Upper lobe of left lung (tissue), 6 donors: Measurements from ENCODE around the gene WDR83. TPM values are rescaled to one million over a fixed set of nuclear protein-coding genes. Genes with fewer than 3 reads are reported as not detected.

ENCODE experiments used
- ATAC-seq, 2 donors: fragments of 200-7000 bp; cut with Tn5 transposase; one replicate each; pipeline ENCODE4 v1.9.1; 2022; ENCODE audit warnings: mild to moderate bottlenecking in 2 of 2, moderate library complexity in 2 of 2; ENCODE audit not compliant: low FRiP score in 2 of 2
- DNase-seq, 2 donors: peaks; one replicate each; pipeline ENCODE4 v3.0.0-alpha.2; 2019 to 2020
- H3K27ac ChIP-seq, 4 donors: fragments of 200-600 bp; sonication (generic); one replicate each; pipeline ENCODE4 v1.5.1; 2016 to 2019
- H3K27me3 ChIP-seq, 4 donors: fragments of 200-600 bp; sonication (generic); one replicate each; pipeline ENCODE4 v1.5.1; 2017 to 2019
- H3K36me3 ChIP-seq, 4 donors: fragments of 200-600 bp; sonication (generic); one replicate each; pipeline ENCODE4 v1.5.1; 2016 to 2019
- H3K4me1 ChIP-seq, 4 donors: fragments of 200-600 bp; sonication (generic); one replicate each; pipeline ENCODE4 v1.5.1; 2018 to 2019
- H3K4me3 ChIP-seq, 4 donors: fragments of 200-600 bp; sonication (generic); one replicate each; pipeline ENCODE4 v1.5.1; 2017 to 2019; ENCODE audit warnings: mild to moderate bottlenecking in 2 of 4, moderate library complexity in 1 of 4
- H3K9me3 ChIP-seq, 4 donors: fragments of 200-600 bp; sonication (generic); one replicate each; pipeline ENCODE4 v1.5.1; 2018 to 2019
- CTCF ChIP-seq, 6 experiments: fragments of 450-650 bp in 4 of 6; fragments of 200-600 bp in 2 of 6; sonication (generic) in 2 of 6; IDR thresholded peaks; one replicate each; pipeline ENCODE4 v1.5.1; 2016 to 2019; ENCODE audit warnings: antibody characterized with exemption in 6 of 6
- EP300 ChIP-seq, 4 donors: sonication (generic); formaldehyde crosslinking; IDR thresholded peaks; one replicate each; pipeline ENCODE4 v1.5.1; 2017; ENCODE audit warnings: antibody characterized with exemption in 4 of 4, control low read depth in 2 of 4
- POLR2A ChIP-seq, 4 donors: fragments of 450-650 bp; IDR thresholded peaks; one replicate each; pipeline ENCODE4 v1.5.1; 2016 to 2017; ENCODE audit warnings: antibody characterized with exemption in 4 of 4, mild to moderate bottlenecking in 2 of 4
- POLR2AphosphoS5 ChIP-seq, 2 donors: sonication (generic); formaldehyde crosslinking; IDR thresholded peaks; one replicate each; pipeline ENCODE4 v1.5.1; 2017; ENCODE audit warnings: antibody characterized with exemption in 2 of 2
- WGBS, 2 donors: methylation state at CpG; one replicate each; pipeline ENCODE4 v1.1.5; 2017 to 2018; 5-methylcytosine and 5-hydroxymethylcytosine counted together
- total RNA-seq, 6 donors: library from RNA; depleted of rRNA in 4 of 6; stranded (reverse); fragments of >200 nt in 4 of 6; gene quantifications; one replicate each; pipeline versions ENCODE4 v1.1.0 to v1.2.1, GENCODE V29; 2016 to 2021
- donor health status: DM: no; HTN: no; CAD: no; lungs with moderate emphysema.
- donor health status: DM: no; HTN: yes; CAD: no; lungs with severe emphysema.

The WDR83 gene
- total RNA-seq, 6 donors from 2014 or later: 6.1 to 12.9 (median 8.4) TPM

DNA sequence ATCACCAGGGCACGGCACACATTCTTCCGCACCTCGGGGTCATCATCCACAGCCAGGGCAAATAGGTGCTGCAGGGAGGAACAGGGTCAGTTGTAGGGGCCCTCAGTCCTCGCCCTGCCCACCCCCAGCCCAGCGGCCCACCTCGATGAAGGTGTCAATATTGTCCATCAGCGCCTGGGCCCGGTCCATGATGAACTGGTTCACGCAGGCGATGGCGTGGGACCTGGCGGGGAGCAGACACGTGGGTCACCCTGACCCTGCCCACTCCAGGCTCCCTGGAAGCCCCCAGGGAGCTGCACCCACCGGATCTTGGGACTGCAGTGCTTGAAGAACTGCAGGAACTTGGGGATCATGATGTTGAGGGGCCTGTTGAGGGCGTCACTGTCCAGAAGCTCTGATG, 48.5 kb downstream of the WDR83 start:
- H3K4me1 ChIP-seq: peaks cover under 1 to 2% (median 1%) of the 10 kb centered on the region in 4 donors
- H3K4me3 ChIP-seq: no peak overlapping the region
- 94 to 97% methylated on average over 6 to 15 of the region's 15 CpGs for whole genome bisulfite sequencing, 2 donors
- H3K36me3 ChIP-seq: peaks cover 27 to 82% (median 68%) of the 10 kb centered on the region in 4 donors
- no peaks in the 10 kb centered on the region for H3K9me3 ChIP-seq
- DNase-seq (no peak), ATAC-seq (no peak)
- TF ChIP-seq EP300 (IDR thresholded peaks at IDR 0.05) (no peak), POLR2A (IDR thresholded peaks at IDR 0.05) (no peak), CTCF (IDR thresholded peaks at IDR 0.05) (no peak), POLR2AphosphoS5 (IDR thresholded peaks at IDR 0.05) (no peak)
- no peaks in the 10 kb centered on the region for H3K27me3 ChIP-seq
- H3K27ac ChIP-seq: no peak overlapping the region

- H3K4me1 ChIP-seq: peaks cover 9 to 10% (median 10%) of the 10 kb centered on the region in 4 donors
- no peaks in the 10 kb centered on the region for H3K9me3 ChIP-seq
- no peaks in the 10 kb centered on the region for H3K27me3 ChIP-seq
- DNase-seq: no peak
- 92 to 100% methylated on average over 3 of the region's 3 CpGs for WGBS, 2 donors
- H3K27ac ChIP-seq: no peak overlapping the region
- no peak overlapping the region for H3K4me3 ChIP-seq
- ATAC-seq: no peak
- peaks cover 18 to 74% (median 60%) of the 10 kb centered on the region in 4 donors for H3K36me3 ChIP-seq
- TF ChIP-seq EP300 (IDR thresholded peaks at IDR 0.05) (no peak), POLR2A (IDR thresholded peaks at IDR 0.05) (no peak)
Measured at GRCh38 chr19:12715929-12716328, 49.3 kb downstream of the WDR83 start.

DNA sequence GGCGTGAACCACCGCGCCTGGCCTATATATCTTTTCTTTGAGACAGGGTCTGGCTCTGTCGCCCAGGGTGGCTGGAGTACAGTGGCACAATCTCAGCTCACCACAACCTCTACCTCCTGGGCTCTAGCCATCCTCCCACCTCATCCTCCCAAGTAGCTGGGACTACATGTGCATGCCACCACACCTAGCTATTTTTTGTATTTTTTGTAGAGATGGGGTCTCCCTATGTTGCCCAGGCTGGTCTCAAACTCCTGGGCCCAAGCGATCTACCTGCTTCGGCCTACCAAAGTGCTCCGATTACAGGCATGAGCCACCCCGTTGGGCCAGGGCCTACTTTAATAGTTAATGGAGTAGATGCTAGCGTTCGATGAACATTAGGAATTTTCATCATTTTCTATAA, 53.7 kb downstream of the WDR83 start:
- Histone ChIP-seq H3K27me3 (no peaks in the 10 kb centered on the region), H3K27ac (peak overlapping the region in 2 of 4 donors; percentile 92 to 98), H3K36me3 (peaks cover 9 to 33% (median 22%) of the 10 kb centered on the region in 4 donors), H3K4me3 (peak overlapping the region in 2 of 4 donors; percentile 92 to 95), H3K9me3 (no peaks in the 10 kb centered on the region), H3K4me1 (peaks cover 31 to 38% (median 34%) of the 10 kb centered on the region in 4 donors)
- 88 to 91% methylated on average over 10 of the region's 10 CpGs for WGBS, 2 donors
- DNase-seq (no peak), ATAC-seq (no peak)
- TF ChIP-seq POLR2AphosphoS5 (IDR thresholded peaks at IDR 0.05) (no peak), CTCF (IDR thresholded peaks at IDR 0.05) (no peak), POLR2A (IDR thresholded peaks at IDR 0.05) (no peak), EP300 (IDR thresholded peaks at IDR 0.05) (no peak)

DNA sequence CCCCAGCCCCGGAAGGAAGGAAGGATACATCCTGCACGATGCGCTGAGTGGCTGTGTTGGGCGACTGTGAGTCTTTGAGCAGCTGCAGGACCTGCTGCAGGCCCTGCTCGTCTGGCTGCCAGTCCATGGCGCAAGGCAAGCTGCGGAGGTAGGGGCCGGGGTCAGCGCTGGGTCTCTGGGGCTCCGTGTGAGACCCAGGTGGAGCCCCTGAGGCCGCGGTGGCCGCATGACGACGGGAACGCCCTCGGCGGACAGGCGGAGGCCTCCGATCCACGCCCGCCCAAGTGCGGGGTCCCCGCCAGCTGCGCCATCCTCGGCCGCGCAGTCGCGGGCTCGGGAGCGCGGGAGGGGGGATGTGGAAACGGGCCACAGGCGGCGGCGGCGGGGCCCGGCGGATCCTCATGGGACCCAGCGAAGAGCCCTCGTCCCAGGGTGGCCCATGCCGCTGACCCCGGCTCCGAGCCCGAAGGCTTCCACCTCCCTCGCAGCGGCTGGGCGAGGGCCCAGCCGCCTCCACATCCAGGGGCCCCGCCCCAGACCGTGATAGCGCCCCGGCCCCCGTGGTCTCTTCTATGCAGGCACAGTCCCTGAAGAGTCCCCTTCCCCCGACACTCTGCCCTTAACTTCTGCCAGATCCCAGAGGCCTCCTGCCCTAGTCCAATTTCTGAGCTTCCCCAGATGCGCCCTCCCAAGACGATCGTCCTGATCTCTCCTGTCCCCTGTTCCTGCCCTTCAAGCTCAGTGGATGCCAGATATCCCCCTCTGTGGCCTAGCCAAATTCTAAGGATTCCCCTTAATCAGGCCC, 54.4 kb downstream of the WDR83 start:
- 2 to 22% methylated on average over 17 to 19 of the region's 59 CpGs for WGBS, 2 donors
- DNase-seq: peak in 1 of 2 donors; percentile 88

More for the DNA sequence above, 54.4 kb downstream of the WDR83 start:
- H3K4me3 ChIP-seq: peak overlapping the region; percentile 83 to 95 (median 92)
- peak overlapping the region; percentile 92 to 98 (median 94) for H3K27ac ChIP-seq
- TF ChIP-seq EP300 (IDR thresholded peaks at IDR 0.05) (no peak), POLR2AphosphoS5 (IDR thresholded peaks at IDR 0.05) (no peak), CTCF (IDR thresholded peaks at IDR 0.05) (no peak), POLR2A (IDR thresholded peaks at IDR 0.05) (no peak)
- ATAC-seq: peak in 1 of 2 donors; percentile 25
- no peaks in the 10 kb centered on the region for H3K9me3 ChIP-seq
- H3K27me3 ChIP-seq: no peaks in the 10 kb centered on the region
- peaks cover 5 to 26% (median 16%) of the 10 kb centered on the region in 4 donors for H3K36me3 ChIP-seq
- peaks cover 31 to 38% (median 34%) of the 10 kb centered on the region in 4 donors for H3K4me1 ChIP-seq
